Measurements from ENCODE around the gene HINT3. TPM values are rescaled to one million over a fixed set of nuclear protein-coding genes. Genes with fewer than 3 reads are reported as not detected.

HINT3 gene
- total RNA-seq, 1 experiment from 2014 or later, result 13.6 TPM

GRCh38 chr6:125952764-125953501 lies 3.6 kb upstream of the HINT3 start:
- Histone ChIP-seq H3K79me2 (ENCODE audit: low read depth) (peaks cover 9% of the 10 kb centered on the region), H2AFZ (no peak overlapping the region), H3K27me3 (ENCODE audit: insufficient read depth, low read depth) (no peaks in the 10 kb centered on the region), H3K9me3 (ENCODE audit: insufficient read depth, low read depth) (no peaks in the 10 kb centered on the region), H3K9me2 (ENCODE audit: insufficient read depth) (no peaks in the 10 kb centered on the region), H3K4me3 (no peak overlapping the region), H3K4me1 (replicated peaks; ENCODE audit: insufficient read depth) (peaks cover 24% of the 10 kb centered on the region), H3K27ac (no peak overlapping the region), H4K20me1 (ENCODE audit: insufficient read depth) (no peaks in the 10 kb centered on the region), H3K36me3 (ENCODE audit: low read depth) (no peaks in the 10 kb centered on the region), H3F3A (ENCODE audit: insufficient read depth, low read depth) (peaks cover 7% of the 10 kb centered on the region; the same call in 1 of the 2 replicates), H3K4me2 (no peak overlapping the region)
- CTCF ChIA-PET, result no interaction called here
- intact Hi-C loops (cut with micrococcal nuclease; ENCODE audit: unreplicated experiment), result no loop called here
- BruUV-seq (replicated peaks), result no TSS peak
- DNase-seq, result peak in 1 of 2 experiments; percentile 35
- POLR2A ChIA-PET (ENCODE audit: unreplicated experiment), result no interaction called here
- TF ChIP-seq EZH2 (IDR thresholded peaks at IDR 0.05; ENCODE audit: low read depth) (no peak), CTCF (conservative IDR thresholded peaks at IDR 0.05) (peak; percentile 63)

- Histone ChIP-seq H3K9me2 (ENCODE audit: insufficient read depth) (no peaks in the 10 kb centered on the region), H4K20me1 (ENCODE audit: insufficient read depth) (no peaks in the 10 kb centered on the region), H3K36me3 (ENCODE audit: low read depth) (no peaks in the 10 kb centered on the region), H3F3A (ENCODE audit: insufficient read depth, low read depth) (peaks cover 7% of the 10 kb centered on the region; the same call in 1 of the 2 replicates), H3K9me3 (ENCODE audit: insufficient read depth, low read depth) (no peaks in the 10 kb centered on the region), H3K27me3 (ENCODE audit: insufficient read depth, low read depth) (no peaks in the 10 kb centered on the region), H3K27ac (no peak overlapping the region), H2AFZ (no peak overlapping the region), H3K79me2 (ENCODE audit: low read depth) (peaks cover 14% of the 10 kb centered on the region), H3K4me3 (no peak overlapping the region), H3K4me1 (replicated peaks; ENCODE audit: insufficient read depth) (peaks cover 24% of the 10 kb centered on the region), H3K4me2 (no peak overlapping the region)
- CTCF ChIA-PET, result no interaction called here
- no peak for TF ChIP-seq EZH2 (IDR thresholded peaks at IDR 0.05; ENCODE audit: low read depth)
- TF ChIP-seq CTCF (conservative IDR thresholded peaks at IDR 0.05), result no peak; the same call in 1 of the 2 replicates
- peak in 1 of 2 experiments; percentile 34 for DNase-seq
- intact Hi-C loops (cut with micrococcal nuclease; ENCODE audit: unreplicated experiment), result no loop called here
- POLR2A ChIA-PET (ENCODE audit: unreplicated experiment), result no interaction called here
- BruUV-seq (replicated peaks), result no TSS peak
These were observed 3.1 kb upstream of the HINT3 start for GRCh38 chr6:125953502-125953875.

GRCh38 chr6:125954735-125955339 lies 1.7 kb upstream of the HINT3 start:
- Histone ChIP-seq H3K4me3 (no peak overlapping the region), H2AFZ (no peak overlapping the region), H3K36me3 (ENCODE audit: low read depth) (no peaks in the 10 kb centered on the region), H3K27me3 (ENCODE audit: insufficient read depth, low read depth) (no peaks in the 10 kb centered on the region), H3K4me2 (no peak overlapping the region), H3K27ac (no peak overlapping the region), H3K9me3 (ENCODE audit: insufficient read depth, low read depth) (no peaks in the 10 kb centered on the region), H3K79me2 (ENCODE audit: low read depth) (peaks cover 28% of the 10 kb centered on the region), H3K9me2 (ENCODE audit: insufficient read depth) (no peaks in the 10 kb centered on the region), H4K20me1 (ENCODE audit: insufficient read depth) (no peaks in the 10 kb centered on the region), H3F3A (ENCODE audit: insufficient read depth, low read depth) (peaks cover 7% of the 10 kb centered on the region; the same call in 1 of the 2 replicates), H3K4me1 (replicated peaks; ENCODE audit: insufficient read depth) (peaks cover 21% of the 10 kb centered on the region)
- no peak for DNase-seq
- TF ChIP-seq EZH2 (IDR thresholded peaks at IDR 0.05; ENCODE audit: low read depth), result no peak
- no peak for TF ChIP-seq CTCF (conservative IDR thresholded peaks at IDR 0.05)
- no TSS peak for BruUV-seq (replicated peaks)
- CTCF ChIA-PET, result interaction anchor here (2.0 kb wide), 1 partner anchor 41 kb away, joined by 9 read pairs; no protein-coding TSS in a partner anchor
- intact Hi-C loops (cut with micrococcal nuclease; ENCODE audit: unreplicated experiment), result no loop called here
- POLR2A ChIA-PET (ENCODE audit: unreplicated experiment), result no interaction called here

Measured in PC-9 (cell line).